ENCODE data around the gene SELENOW. TPM values are rescaled to one million over a fixed set of nuclear protein-coding genes. Genes with fewer than 3 reads are reported as not detected.

SELENOW gene
- polyA plus RNA-seq, 1 of the 3 experiments (the other 2 are of a cell fraction): 335 TPM

DNA sequence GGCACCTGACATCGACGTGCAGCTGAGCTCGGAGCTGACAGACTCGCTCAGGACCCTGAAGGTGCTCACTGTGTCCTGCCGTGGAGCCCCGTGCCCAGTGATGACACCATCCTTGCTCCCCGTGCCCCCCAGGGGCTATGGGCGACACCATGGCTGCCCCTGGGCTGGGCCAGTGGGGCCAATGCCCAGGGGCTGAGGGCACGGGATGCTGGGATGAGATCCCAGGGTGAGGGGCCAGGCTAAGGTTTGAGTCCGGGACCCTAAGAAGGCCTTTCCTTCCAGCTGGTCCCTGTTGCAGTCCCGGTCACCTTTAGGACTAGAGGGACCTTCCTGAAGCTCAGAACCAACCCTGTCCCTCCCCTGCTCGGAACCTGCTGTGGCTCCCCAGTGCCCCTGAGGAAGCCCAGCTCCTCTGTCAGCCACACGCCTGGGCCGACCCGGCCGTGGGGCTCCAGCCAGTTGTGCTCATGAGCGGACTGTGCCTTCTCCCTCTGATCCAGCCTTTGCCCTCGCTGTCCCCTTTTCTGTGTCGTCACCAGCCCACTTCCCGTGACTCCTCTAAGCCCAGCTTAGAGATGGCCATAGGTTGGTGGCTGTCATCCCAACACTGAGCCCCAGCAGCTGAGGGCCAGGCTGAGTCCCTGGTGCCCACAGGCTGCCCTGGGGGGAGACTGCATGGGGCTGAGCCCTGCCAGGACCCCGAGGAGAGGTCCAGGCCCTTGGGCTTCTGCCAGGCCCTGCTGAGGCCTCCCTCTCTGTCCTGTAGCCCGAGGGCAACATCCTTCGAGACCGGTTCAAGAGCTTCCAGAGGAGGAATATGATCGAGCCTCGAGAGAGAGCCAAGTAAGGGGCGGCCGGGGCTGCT is 22.5 kb upstream of the SELENOW start (continued):
- TF ChIP-seq TEAD4 (IDR thresholded peaks at IDR 0.05; ENCODE audit: borderline replicate concordance, insufficient read depth) (no peak), MAX (IDR thresholded peaks at IDR 0.05; ENCODE audit: low read depth) (no peak), EP300 (IDR thresholded peaks at IDR 0.05; ENCODE audit: borderline replicate concordance in 1 of 2, low read depth in 1 of 2, low read length in 1 of 2) (no peak), FOXJ3 (CRISPR knock-in tag; IDR thresholded peaks at IDR 0.05) (no peak), MEF2A (IDR thresholded peaks at IDR 0.05; ENCODE audit: borderline replicate concordance, low read depth) (no peak), GABPA (IDR thresholded peaks at IDR 0.05; ENCODE audit: low read depth) (no peak)
- TF ChIP-seq, protein P1, sequence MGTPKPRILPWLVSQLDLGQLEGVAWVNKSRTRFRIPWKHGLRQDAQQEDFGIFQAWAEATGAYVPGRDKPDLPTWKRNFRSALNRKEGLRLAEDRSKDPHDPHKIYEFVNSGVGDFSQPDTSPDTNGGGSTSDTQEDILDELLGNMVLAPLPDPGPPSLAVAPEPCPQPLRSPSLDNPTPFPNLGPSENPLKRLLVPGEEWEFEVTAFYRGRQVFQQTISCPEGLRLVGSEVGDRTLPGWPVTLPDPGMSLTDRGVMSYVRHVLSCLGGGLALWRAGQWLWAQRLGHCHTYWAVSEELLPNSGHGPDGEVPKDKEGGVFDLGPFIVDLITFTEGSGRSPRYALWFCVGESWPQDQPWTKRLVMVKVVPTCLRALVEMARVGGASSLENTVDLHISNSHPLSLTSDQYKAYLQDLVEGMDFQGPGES (IDR thresholded peaks at IDR 0.05; ENCODE audit: low read depth, low read length): no peak

GRCh38 chr19:47756627-47756929 is 21.9 kb upstream of the SELENOW start:
- Histone ChIP-seq H3K4me2 (no peak overlapping the region), H3K4me1 (ENCODE audit: control insufficient read depth in 1 of 2, insufficient read depth in 2 of 2, low read depth in 1 of 2, low read length in 1 of 2) (no peaks in the 10 kb centered on the region), H3K9me3 (no peaks in the 10 kb centered on the region), H3F3A (replicated peaks; ENCODE audit: insufficient read depth) (peaks cover 12% of the 10 kb centered on the region), H3K79me2 (ENCODE audit: insufficient read depth) (no peaks in the 10 kb centered on the region), H3K36me3 (replicated peaks in 1 of 2; ENCODE audit: control insufficient read depth in 1 of 2, insufficient read depth in 2 of 2, low read length in 1 of 2) (peaks cover 20 to 59% of the 10 kb centered on the region in 2 experiments), H3K9ac (no peak overlapping the region), H4K20me1 (ENCODE audit: insufficient read depth) (peaks cover 3% of the 10 kb centered on the region; the same call in 1 of the 2 replicates), H3K27ac (ENCODE audit: low read depth in 2 of 2, low read length in 1 of 2) (no peak overlapping the region), H3K4me3 (ENCODE audit: low read depth in 2 of 2, low read length in 1 of 2) (no peak overlapping the region), H2AFZ (ENCODE audit: low read depth) (no peak overlapping the region), H3K9me2 (no peaks in the 10 kb centered on the region), H3K27me3 (ENCODE audit: insufficient read depth) (no peaks in the 10 kb centered on the region)
- no peak for DNase-seq
- 93% methylated on average over 8 of the region's 12 CpGs for WGBS (ENCODE audit: low lambda C conversion rate)
- ChIA-PET CTCF (interaction anchor here (0.6 to 2.0 kb wide), 5 partner anchors 9 to 1044 kb away, joined by 3 to 7 read pairs (median 6); partner anchors contain the start of genes EHD2 and NOP53), POLR2A (no interaction called here)
- no peak for TF ChIP-seq FOXM1 (IDR thresholded peaks at IDR 0.05; ENCODE audit: low read depth)
- TF ChIP-seq JUND (IDR thresholded peaks at IDR 0.05): no peak
- no peak for TF ChIP-seq GATA2 (CRISPR knock-in tag; IDR thresholded peaks at IDR 0.05)
- TF ChIP-seq SIN3A (IDR thresholded peaks at IDR 0.05; ENCODE audit: borderline replicate concordance, low read depth, low read length): no peak
- TF ChIP-seq PBX3 (IDR thresholded peaks at IDR 0.05): no peak
- TF ChIP-seq GABPA (IDR thresholded peaks at IDR 0.05; ENCODE audit: low read depth): no peak
- no peak for TF ChIP-seq MAX (IDR thresholded peaks at IDR 0.05; ENCODE audit: low read depth)
- TF ChIP-seq FOXJ3 (CRISPR knock-in tag; IDR thresholded peaks at IDR 0.05): no peak
- TF ChIP-seq RAD21 (IDR thresholded peaks at IDR 0.05; ENCODE audit: low read length): no peak
- TF ChIP-seq CHD2 (IDR thresholded peaks at IDR 0.05; ENCODE audit: low read length, partially characterized antibody): no peak
- TF ChIP-seq RCOR1 (IDR thresholded peaks at IDR 0.05; ENCODE audit: low read length): no peak
- no peak for TF ChIP-seq SMC3 (IDR thresholded peaks at IDR 0.05; ENCODE audit: low read depth, low read length)
- TF ChIP-seq NRF1 (IDR thresholded peaks at IDR 0.05; ENCODE audit: low read depth, low read length): no peak
- TF ChIP-seq ELF1 (IDR thresholded peaks at IDR 0.05): no peak
- TF ChIP-seq, protein P2, sequence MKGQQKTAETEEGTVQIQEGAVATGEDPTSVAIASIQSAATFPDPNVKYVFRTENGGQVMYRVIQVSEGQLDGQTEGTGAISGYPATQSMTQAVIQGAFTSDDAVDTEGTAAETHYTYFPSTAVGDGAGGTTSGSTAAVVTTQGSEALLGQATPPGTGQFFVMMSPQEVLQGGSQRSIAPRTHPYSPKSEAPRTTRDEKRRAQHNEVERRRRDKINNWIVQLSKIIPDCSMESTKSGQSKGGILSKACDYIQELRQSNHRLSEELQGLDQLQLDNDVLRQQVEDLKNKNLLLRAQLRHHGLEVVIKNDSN (IDR thresholded peaks at IDR 0.05; ENCODE audit: borderline replicate concordance, low read depth): no peak
- no peak for TF ChIP-seq MEF2A (IDR thresholded peaks at IDR 0.05; ENCODE audit: borderline replicate concordance, low read depth)
- no peak for TF ChIP-seq RFX5 (IDR thresholded peaks at IDR 0.05; ENCODE audit: low read length)
- no peak for TF ChIP-seq POLR2AphosphoS5 (IDR thresholded peaks at IDR 0.05; ENCODE audit: low read depth, low read length)
- TF ChIP-seq CTCF (IDR thresholded peaks at IDR 0.05): no peak
